ENCODE data around the gene VAT1L. TPM values are rescaled to one million over a fixed set of nuclear protein-coding genes. Genes with fewer than 3 reads are reported as not detected.

Gene VAT1L
- total and polyA plus RNA-seq, 2 donors = 0.24 to 0.34 TPM

DNA sequence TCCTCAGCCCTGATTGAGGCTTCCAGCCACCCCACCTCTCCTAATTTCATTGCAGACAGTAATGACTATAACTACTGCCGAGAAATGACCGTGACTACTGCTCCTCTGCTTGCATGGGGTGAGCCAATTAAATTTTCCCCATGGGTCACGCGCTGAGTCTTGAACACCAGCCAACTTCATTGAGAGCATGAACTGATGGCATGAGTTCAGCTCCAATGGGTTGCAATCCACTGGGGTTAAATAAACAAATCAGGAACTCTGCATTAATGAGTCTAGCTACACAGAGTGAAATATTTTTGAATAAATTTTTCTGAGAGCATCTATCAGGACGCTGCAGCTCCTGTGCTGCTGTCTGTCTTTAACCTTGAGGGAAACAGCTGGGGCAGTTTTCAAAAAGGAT lies 172.4 kb downstream of the VAT1L start:
- Histone ChIP-seq H3K36me3 (ENCODE audit: control insufficient read depth in 2 of 2, insufficient read depth in 2 of 2, low read length in 1 of 2) (no peaks in the 10 kb centered on the region), H3K9me3 (ENCODE audit: control insufficient read depth in 2 of 2, insufficient read depth in 1 of 2, low read length in 1 of 2) (no peaks in the 10 kb centered on the region), H3K27me3 (ENCODE audit: control insufficient read depth in 2 of 2, insufficient read depth in 1 of 2, low read length in 1 of 2) (no peaks in the 10 kb centered on the region), H3K27ac (ENCODE audit: low read depth in 1 of 2, low read length in 1 of 2) (no peak overlapping the region), H3K4me3 (ENCODE audit: low read length in 2 of 2) (no peak overlapping the region), H3K4me1 (ENCODE audit: control insufficient read depth in 2 of 2, insufficient read depth in 2 of 2, low read length in 2 of 2) (no peaks in the 10 kb centered on the region)
- WGBS = 85% methylated on average over 5 of the region's 5 CpGs
- no peak for DNase-seq (ENCODE audit: low read depth in 6 of 9, low spot score in 9 of 9)

DNA sequence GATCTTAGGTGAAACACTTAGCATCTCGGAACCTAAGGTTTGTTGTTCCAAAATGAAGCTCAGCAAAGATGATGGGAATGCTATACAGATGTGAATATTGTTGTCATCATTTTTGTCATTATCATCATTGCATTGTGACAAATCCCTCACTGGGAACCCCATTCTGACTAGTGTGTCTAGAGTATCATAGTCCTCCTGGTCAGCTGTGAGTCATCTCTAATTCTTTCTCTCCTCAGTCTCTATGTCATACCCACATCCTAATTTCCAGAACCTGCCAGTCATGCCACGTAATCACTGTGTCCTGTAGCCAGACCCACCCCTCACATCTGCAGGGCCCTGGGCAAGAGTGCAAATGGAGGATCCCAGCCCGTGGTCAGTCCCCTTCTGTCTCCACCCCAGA lies 173.4 kb downstream of the VAT1L start:
- DNase-seq (ENCODE audit: low read depth in 6 of 9, low spot score in 9 of 9) = no peak
- Histone ChIP-seq H3K27me3 (ENCODE audit: control insufficient read depth in 2 of 2, insufficient read depth in 1 of 2, low read length in 1 of 2) (no peaks in the 10 kb centered on the region), H3K9me3 (ENCODE audit: control insufficient read depth in 2 of 2, insufficient read depth in 1 of 2, low read length in 1 of 2) (no peaks in the 10 kb centered on the region), H3K4me3 (ENCODE audit: low read length in 2 of 2) (no peak overlapping the region), H3K27ac (ENCODE audit: low read depth in 1 of 2, low read length in 1 of 2) (no peak overlapping the region), H3K4me1 (ENCODE audit: control insufficient read depth in 2 of 2, insufficient read depth in 2 of 2, low read length in 2 of 2) (no peaks in the 10 kb centered on the region), H3K36me3 (ENCODE audit: control insufficient read depth in 2 of 2, insufficient read depth in 2 of 2, low read length in 1 of 2) (no peaks in the 10 kb centered on the region)
- 90% methylated on average over 3 of the region's 3 CpGs for WGBS

DNA sequence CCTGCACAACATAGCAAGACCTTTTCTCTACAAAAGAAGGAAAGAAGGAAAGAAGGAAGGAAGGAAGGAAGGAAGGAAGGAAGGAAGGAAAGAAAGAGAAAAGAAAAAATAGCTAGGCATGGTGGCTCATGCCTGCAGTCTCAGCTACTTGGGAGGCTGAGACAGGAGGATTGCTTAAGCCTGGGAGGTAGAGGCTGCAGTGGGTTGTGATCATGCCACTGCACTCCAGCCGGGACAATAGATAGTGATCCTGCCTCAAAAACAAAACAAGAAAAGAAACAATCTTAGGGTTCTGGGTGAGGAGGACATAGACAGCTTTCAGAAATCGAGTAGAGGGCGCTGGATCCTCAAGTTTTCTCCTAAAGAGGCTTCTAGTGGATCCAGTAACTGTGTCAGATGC lies 174.3 kb downstream of the VAT1L start:
- no peaks in the 10 kb centered on the region for H3K4me1 ChIP-seq (ENCODE audit: control insufficient read depth in 2 of 2, insufficient read depth in 2 of 2, low read length in 2 of 2)
- H3K36me3 ChIP-seq (ENCODE audit: control insufficient read depth in 2 of 2, insufficient read depth in 2 of 2, low read length in 1 of 2) = no peaks in the 10 kb centered on the region
- no peak overlapping the region for H3K4me3 ChIP-seq (ENCODE audit: low read length in 2 of 2)
- no peak overlapping the region for H3K27ac ChIP-seq (ENCODE audit: low read depth in 1 of 2, low read length in 1 of 2)
- no peaks in the 10 kb centered on the region for H3K9me3 ChIP-seq (ENCODE audit: control insufficient read depth in 2 of 2, insufficient read depth in 1 of 2, low read length in 1 of 2)
- no peaks in the 10 kb centered on the region for H3K27me3 ChIP-seq (ENCODE audit: control insufficient read depth in 2 of 2, insufficient read depth in 1 of 2, low read length in 1 of 2)
- 88% methylated on average over 3 of the region's 3 CpGs for WGBS
- no peak for DNase-seq (ENCODE audit: low read depth in 6 of 9, low spot score in 9 of 9)

DNA sequence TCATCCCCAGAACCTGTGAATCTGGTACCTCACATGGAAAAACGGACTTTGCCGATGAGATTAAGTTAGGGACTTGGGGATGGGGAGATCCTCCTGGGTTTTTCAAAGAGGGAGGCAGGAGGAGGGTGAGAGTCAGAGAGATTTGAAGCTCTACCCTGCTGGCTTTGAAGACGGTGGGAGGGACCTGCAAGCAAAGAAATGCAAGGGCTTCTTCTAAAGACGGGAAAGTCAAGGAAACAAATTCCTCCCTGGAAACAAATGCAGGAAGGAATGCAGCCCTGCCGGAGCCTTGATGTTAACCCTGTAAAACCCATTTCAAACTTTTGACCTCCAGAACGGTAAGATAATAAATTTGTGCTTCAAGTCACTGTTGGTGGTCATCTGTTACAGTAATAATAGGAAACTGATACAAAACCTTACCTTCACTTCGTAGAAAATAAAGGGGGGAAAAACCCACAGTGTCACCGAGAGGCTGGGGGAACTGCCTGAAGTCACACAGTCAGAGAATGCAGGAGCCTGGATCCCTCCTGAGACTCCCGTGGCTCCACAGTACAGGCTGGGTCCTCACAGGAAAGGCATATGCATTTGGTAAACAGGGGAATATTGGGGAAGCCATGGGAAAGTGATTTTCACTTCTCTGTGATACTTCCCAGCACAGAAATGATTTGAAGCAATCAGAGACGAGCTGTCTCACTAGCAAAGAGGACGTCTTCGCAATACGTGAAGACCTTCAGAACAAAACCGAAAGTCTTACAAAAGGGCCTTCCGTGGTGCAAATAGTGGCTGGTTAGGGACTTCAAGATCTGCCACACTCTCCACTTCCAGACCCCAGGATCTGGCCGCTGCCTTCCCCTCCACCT lies 175.1 kb downstream of the VAT1L start:
- Histone ChIP-seq H3K9me3 (ENCODE audit: control insufficient read depth in 2 of 2, insufficient read depth in 1 of 2, low read length in 1 of 2) (no peaks in the 10 kb centered on the region), H3K27me3 (ENCODE audit: control insufficient read depth in 2 of 2, insufficient read depth in 1 of 2, low read length in 1 of 2) (no peaks in the 10 kb centered on the region), H3K27ac (ENCODE audit: low read depth in 1 of 2, low read length in 1 of 2) (no peak overlapping the region), H3K4me3 (ENCODE audit: low read length in 2 of 2) (no peak overlapping the region), H3K4me1 (ENCODE audit: control insufficient read depth in 2 of 2, insufficient read depth in 2 of 2, low read length in 2 of 2) (no peaks in the 10 kb centered on the region), H3K36me3 (ENCODE audit: control insufficient read depth in 2 of 2, insufficient read depth in 2 of 2, low read length in 1 of 2) (no peaks in the 10 kb centered on the region)
- no peak for DNase-seq (ENCODE audit: low read depth in 6 of 9, low spot score in 9 of 9)
- WGBS = 47% methylated on average over 16 of the region's 16 CpGs

DNA sequence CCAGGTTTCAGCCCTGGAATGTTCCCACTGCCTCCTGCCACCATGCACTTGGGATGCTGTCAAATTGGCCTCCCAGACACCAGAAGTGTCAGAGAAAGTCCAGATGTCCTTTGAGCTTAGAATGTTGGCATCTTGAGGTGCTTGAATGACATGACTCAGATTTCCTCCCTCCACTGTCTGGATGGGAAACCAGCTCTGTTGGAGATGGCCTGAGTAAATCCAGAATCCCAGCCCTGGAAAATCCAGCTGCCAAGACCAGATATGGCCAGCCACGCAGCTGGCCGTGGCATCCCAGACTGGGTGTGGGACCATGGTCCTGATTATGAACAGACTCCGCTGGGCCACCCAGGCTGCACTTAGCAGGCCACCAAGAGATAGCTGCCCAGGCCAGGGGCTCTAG lies 177.0 kb downstream of the VAT1L start:
- DNase-seq (ENCODE audit: low read depth in 6 of 9, low spot score in 9 of 9) = no peak
- WGBS = 69% methylated on average over 3 of the region's 3 CpGs
- Histone ChIP-seq H3K36me3 (ENCODE audit: control insufficient read depth in 2 of 2, insufficient read depth in 2 of 2, low read length in 1 of 2) (no peaks in the 10 kb centered on the region), H3K9me3 (ENCODE audit: control insufficient read depth in 2 of 2, insufficient read depth in 1 of 2, low read length in 1 of 2) (no peaks in the 10 kb centered on the region), H3K27ac (ENCODE audit: low read depth in 1 of 2, low read length in 1 of 2) (no peak overlapping the region), H3K4me1 (ENCODE audit: control insufficient read depth in 2 of 2, insufficient read depth in 2 of 2, low read length in 2 of 2) (no peaks in the 10 kb centered on the region), H3K27me3 (ENCODE audit: control insufficient read depth in 2 of 2, insufficient read depth in 1 of 2, low read length in 1 of 2) (no peaks in the 10 kb centered on the region), H3K4me3 (ENCODE audit: low read length in 2 of 2) (no peak overlapping the region)

DNA sequence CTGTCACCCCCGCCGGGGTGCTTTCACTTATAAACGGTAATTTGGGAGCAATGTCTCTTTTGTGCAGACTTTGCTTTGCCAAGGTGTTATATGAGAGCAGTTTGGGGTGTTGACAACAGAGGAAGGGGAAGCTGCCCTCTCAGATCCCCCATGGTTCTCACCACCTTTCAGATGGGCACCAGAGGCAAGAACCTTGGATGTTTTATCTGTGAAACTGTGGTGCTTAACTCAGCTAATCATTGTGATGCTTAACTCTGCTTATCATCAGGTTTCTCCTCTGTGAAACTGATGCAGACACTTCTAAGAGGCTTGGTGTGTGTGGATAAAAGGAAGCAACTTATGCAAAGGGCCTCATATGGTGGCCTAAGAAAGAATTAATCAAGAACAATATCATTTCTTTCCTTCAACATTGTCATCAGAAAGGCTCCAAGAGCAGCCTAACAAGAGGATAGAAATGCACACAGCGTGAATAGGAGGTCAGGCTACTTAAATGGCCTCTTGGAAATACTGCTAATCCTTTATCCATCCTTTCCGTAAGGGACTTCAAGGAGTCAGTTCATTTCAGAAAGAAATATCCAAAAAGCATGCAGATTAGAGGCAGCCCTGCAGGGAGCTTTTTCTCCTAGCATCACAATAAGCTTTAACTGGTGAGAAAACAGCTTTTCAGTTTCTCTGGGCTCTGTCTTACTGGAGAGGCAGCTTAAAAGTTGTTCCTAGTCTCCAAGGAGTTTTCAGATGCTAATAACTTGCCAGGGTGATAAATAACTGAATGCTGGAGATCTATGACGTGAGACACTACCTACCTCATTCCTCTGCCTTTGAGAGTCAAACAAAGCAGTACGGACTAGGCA lies 178.9 kb downstream of the VAT1L start:
- no peak overlapping the region for H3K4me3 ChIP-seq (ENCODE audit: low read length in 2 of 2)
- H3K27ac ChIP-seq (ENCODE audit: low read depth in 1 of 2, low read length in 1 of 2) = no peak overlapping the region
- H3K9me3 ChIP-seq (ENCODE audit: control insufficient read depth in 2 of 2, insufficient read depth in 1 of 2, low read length in 1 of 2) = no peaks in the 10 kb centered on the region
- no peak for DNase-seq (ENCODE audit: low read depth in 6 of 9, low spot score in 9 of 9)
- WGBS = 64% methylated on average over 7 of the region's 7 CpGs
- no peaks in the 10 kb centered on the region for H3K4me1 ChIP-seq (ENCODE audit: control insufficient read depth in 2 of 2, insufficient read depth in 2 of 2, low read length in 2 of 2)
- H3K27me3 ChIP-seq (ENCODE audit: control insufficient read depth in 2 of 2, insufficient read depth in 1 of 2, low read length in 1 of 2) = no peaks in the 10 kb centered on the region
- H3K36me3 ChIP-seq (ENCODE audit: control insufficient read depth in 2 of 2, insufficient read depth in 2 of 2, low read length in 1 of 2) = no peaks in the 10 kb centered on the region

DNA sequence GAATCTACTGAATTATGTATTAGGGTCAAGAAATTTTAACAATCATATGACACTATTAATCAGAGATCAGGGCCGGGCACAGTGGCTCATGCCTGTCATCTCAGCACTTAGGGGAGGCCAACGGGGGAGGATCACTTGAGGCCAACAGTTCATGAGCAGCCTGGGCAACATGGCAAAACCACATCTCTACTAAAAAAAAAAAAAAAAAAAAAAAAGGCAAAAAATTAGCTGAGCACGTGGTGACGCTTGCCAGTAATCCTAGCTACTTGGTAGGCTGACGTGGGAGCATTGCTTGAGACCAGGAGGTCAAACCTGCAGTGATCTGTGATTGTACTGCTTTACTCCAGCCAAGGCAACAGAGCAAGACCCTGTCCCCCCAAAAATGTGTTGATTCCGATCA lies 181.5 kb downstream of the VAT1L start:
- no peak for DNase-seq (ENCODE audit: low read depth in 6 of 9, low spot score in 9 of 9)
- Histone ChIP-seq H3K36me3 (ENCODE audit: control insufficient read depth in 2 of 2, insufficient read depth in 2 of 2, low read length in 1 of 2) (no peaks in the 10 kb centered on the region), H3K9me3 (ENCODE audit: control insufficient read depth in 2 of 2, insufficient read depth in 1 of 2, low read length in 1 of 2) (no peaks in the 10 kb centered on the region), H3K27ac (ENCODE audit: low read depth in 1 of 2, low read length in 1 of 2) (no peak overlapping the region), H3K27me3 (ENCODE audit: control insufficient read depth in 2 of 2, insufficient read depth in 1 of 2, low read length in 1 of 2) (no peaks in the 10 kb centered on the region), H3K4me1 (ENCODE audit: control insufficient read depth in 2 of 2, insufficient read depth in 2 of 2, low read length in 2 of 2) (no peaks in the 10 kb centered on the region), H3K4me3 (ENCODE audit: low read length in 2 of 2) (no peak overlapping the region)
- 90% methylated on average over 6 of the region's 6 CpGs for WGBS

DNA sequence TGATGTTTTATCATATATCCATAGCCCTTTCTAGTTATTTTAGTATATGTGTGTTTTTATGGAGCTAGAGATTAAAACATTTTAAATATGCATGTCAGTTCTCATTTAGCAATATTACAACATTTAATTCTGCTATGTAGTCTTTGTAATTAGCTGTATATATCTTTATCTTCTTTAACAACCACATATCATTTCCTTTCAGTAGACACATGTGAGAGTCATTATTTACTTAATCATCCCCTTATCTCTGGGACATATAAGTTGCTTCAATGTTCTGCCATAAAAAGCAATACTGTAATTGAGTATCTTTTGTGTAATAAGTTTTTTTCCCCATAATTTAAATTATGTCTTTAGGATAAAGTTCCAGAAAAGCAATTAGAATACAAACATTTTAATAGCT lies 182.0 kb downstream of the VAT1L start:
- no peaks in the 10 kb centered on the region for H3K4me1 ChIP-seq (ENCODE audit: control insufficient read depth in 2 of 2, insufficient read depth in 2 of 2, low read length in 2 of 2)
- H3K4me3 ChIP-seq (ENCODE audit: low read length in 2 of 2) = no peak overlapping the region
- no peak for DNase-seq (ENCODE audit: low read depth in 6 of 9, low spot score in 9 of 9)
- no peaks in the 10 kb centered on the region for H3K9me3 ChIP-seq (ENCODE audit: control insufficient read depth in 2 of 2, insufficient read depth in 1 of 2, low read length in 1 of 2)
- H3K27me3 ChIP-seq (ENCODE audit: control insufficient read depth in 2 of 2, insufficient read depth in 1 of 2, low read length in 1 of 2) = no peaks in the 10 kb centered on the region
- H3K36me3 ChIP-seq (ENCODE audit: control insufficient read depth in 2 of 2, insufficient read depth in 2 of 2, low read length in 1 of 2) = no peaks in the 10 kb centered on the region
- no peak overlapping the region for H3K27ac ChIP-seq (ENCODE audit: low read depth in 1 of 2, low read length in 1 of 2)

DNA sequence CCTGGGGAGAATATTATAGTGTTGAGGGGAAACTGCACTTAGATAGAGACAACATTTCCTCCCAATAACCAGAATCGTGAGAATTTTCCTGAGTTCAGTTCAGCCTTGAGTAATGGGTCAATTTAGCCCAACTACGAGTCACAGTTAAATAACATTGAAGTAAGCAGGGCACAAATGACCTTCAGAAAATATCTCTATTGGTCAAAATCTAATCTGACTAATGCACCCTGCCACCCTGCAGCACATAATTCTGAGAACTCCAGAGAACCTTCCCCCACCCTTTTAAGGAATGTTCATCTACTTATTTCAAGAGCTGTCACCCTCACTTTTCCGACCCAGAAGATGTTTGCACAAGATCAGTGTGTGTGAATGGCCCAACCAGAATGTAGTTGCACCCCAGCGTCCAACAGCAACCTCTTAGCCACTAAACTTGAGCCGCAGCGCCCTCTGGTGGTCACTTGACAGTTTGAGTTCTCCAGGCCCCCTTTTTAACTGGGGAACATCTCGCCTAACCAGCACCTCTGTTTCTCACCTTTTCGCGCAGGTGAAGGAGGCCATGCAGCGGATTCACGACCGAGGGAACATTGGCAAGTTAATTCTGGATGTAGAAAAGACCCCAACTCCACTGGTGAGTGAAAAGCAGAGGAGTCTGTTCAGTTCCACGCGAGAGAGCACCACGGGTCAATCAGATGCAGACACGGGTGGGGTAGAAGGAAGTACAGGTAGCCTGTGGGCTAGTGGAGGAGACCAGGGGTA lies 183.1 kb downstream of the VAT1L start:
- 41% methylated on average over 16 of the region's 16 CpGs for WGBS
- no peaks in the 10 kb centered on the region for H3K36me3 ChIP-seq (ENCODE audit: control insufficient read depth in 2 of 2, insufficient read depth in 2 of 2, low read length in 1 of 2)
- H3K27me3 ChIP-seq (ENCODE audit: control insufficient read depth in 2 of 2, insufficient read depth in 1 of 2, low read length in 1 of 2) = no peaks in the 10 kb centered on the region
- H3K27ac ChIP-seq (ENCODE audit: low read depth in 1 of 2, low read length in 1 of 2) = no peak overlapping the region
- no peaks in the 10 kb centered on the region for H3K4me1 ChIP-seq (ENCODE audit: control insufficient read depth in 2 of 2, insufficient read depth in 2 of 2, low read length in 2 of 2)
- no peak overlapping the region for H3K4me3 ChIP-seq (ENCODE audit: low read length in 2 of 2)
- no peaks in the 10 kb centered on the region for H3K9me3 ChIP-seq (ENCODE audit: control insufficient read depth in 2 of 2, insufficient read depth in 1 of 2, low read length in 1 of 2)
- DNase-seq (ENCODE audit: low read depth in 6 of 9, low spot score in 9 of 9) = peak; percentile 6 to 66 (median 37)

Measured in thymus (tissue), 11 donors.